ENCODE data around the gene TBC1D10A. TPM values are rescaled to one million over a fixed set of nuclear protein-coding genes. Genes with fewer than 3 reads are reported as not detected.

Gene TBC1D10A
- total RNA-seq, 1 donor from 2014 or later, result 12.6 TPM

DNA sequence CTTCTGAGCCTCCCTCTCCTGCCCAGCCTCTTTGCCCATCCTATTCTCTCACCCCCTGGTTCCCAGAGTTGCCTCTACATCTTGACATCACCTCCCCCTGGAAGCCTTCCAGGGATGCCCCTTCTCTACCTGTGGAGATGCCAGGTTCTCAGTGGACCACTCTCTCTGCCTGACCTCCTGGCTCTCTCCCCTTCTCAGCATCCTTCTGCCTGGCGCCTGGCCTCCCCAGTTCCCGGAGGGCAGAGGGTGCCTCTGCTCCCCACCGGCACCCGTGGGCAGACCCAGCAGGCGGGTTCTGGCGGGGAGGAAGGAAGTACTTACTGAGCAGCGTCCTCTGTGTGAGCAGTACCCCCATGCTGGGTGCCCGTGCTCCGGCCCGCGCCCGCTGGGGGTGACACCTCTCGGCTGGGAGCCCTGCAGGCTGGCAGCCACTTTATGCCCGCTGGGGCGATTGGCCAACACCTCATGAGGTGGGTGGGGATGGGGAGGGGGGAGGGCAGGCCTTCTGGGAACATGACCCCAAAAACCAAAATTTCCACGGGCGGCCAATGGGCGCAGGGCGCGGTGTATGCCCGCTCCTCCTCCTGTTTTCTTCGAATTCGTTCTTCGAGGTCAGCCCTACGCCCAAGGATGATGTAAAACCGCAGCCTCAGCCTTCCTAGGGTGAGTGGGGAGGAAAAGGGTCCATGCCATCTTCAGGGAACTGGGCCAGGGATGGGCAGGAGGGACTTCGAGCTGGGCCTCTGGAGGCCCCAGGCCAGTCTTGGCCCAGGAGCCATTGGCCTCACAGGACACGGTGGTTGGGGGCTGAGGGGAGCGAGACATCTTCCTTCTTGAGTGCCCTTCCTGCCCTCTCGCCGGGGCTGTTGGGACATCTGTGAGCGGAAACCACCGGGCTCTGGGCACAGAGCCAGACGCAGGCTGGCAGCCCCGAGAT, 60.0 kb downstream of the TBC1D10A start, which contains the start of gene OSM:
OSM (minus strand) TSS at position 407 of the 937 bp plus-strand sequence; CDS start at position 355, 52 bp downstream.
- Mint-ChIP-seq H3K36me3 (ENCODE audit: unreplicated experiment) (no peaks in the 10 kb centered on the region), H3K9me3 (ENCODE audit: unreplicated experiment) (no peaks in the 10 kb centered on the region), H3K4me1 (ENCODE audit: unreplicated experiment) (peaks cover 6% of the 10 kb centered on the region), H3K27me3 (ENCODE audit: unreplicated experiment) (no peaks in the 10 kb centered on the region), H3K4me3 (ENCODE audit: unreplicated experiment) (no peak within 1 kb of the TSS), H3K27ac (ENCODE audit: unreplicated experiment) (no peak within 1 kb of the TSS)
- no peak for DNase-seq (ENCODE audit: extremely low spot score, unreplicated experiment)
- TF ChIP-seq, protein P1, sequence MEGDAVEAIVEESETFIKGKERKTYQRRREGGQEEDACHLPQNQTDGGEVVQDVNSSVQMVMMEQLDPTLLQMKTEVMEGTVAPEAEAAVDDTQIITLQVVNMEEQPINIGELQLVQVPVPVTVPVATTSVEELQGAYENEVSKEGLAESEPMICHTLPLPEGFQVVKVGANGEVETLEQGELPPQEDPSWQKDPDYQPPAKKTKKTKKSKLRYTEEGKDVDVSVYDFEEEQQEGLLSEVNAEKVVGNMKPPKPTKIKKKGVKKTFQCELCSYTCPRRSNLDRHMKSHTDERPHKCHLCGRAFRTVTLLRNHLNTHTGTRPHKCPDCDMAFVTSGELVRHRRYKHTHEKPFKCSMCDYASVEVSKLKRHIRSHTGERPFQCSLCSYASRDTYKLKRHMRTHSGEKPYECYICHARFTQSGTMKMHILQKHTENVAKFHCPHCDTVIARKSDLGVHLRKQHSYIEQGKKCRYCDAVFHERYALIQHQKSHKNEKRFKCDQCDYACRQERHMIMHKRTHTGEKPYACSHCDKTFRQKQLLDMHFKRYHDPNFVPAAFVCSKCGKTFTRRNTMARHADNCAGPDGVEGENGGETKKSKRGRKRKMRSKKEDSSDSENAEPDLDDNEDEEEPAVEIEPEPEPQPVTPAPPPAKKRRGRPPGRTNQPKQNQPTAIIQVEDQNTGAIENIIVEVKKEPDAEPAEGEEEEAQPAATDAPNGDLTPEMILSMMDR (IDR thresholded peaks at IDR 0.05), result no peak

DNA sequence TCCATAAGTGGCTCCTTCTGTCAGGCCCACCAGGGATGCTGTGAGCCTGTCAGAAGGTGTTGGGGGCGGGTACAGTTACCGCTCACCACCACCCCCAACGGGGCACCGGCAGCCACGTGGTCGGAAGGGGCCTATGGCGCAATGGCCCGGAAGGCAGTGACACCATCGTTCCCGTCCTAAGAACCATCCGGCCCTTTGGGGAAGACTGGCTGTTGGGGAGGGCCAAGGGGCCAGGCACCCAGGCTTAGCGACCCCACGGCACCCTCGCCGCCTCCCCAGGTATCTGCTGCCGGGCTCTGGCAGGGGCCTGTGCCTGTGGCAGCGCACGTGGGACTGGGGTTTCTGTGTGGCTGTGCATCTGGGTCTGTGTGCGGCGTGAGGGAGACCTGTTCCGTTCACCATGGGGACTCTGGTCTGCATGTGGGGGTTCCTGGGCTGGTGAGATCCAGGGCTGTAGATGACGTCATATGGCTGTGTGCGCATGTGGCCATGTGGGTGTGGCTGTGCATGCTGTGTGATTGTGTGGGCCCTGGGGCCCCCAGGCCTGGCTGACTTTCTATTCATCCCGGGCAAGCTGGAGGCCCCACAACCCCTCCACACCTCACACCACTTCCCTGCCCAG, 60.8 kb downstream of the TBC1D10A start:
- Mint-ChIP-seq H3K36me3 (ENCODE audit: unreplicated experiment) (no peaks in the 10 kb centered on the region), H3K27me3 (ENCODE audit: unreplicated experiment) (no peaks in the 10 kb centered on the region), H3K4me3 (ENCODE audit: unreplicated experiment) (no peak overlapping the region), H3K27ac (ENCODE audit: unreplicated experiment) (no peak overlapping the region), H3K4me1 (ENCODE audit: unreplicated experiment) (peaks cover 6% of the 10 kb centered on the region), H3K9me3 (ENCODE audit: unreplicated experiment) (no peaks in the 10 kb centered on the region)
- no peak for DNase-seq (ENCODE audit: extremely low spot score, unreplicated experiment)
- TF ChIP-seq, protein P1 (IDR thresholded peaks at IDR 0.05), result no peak

DNA sequence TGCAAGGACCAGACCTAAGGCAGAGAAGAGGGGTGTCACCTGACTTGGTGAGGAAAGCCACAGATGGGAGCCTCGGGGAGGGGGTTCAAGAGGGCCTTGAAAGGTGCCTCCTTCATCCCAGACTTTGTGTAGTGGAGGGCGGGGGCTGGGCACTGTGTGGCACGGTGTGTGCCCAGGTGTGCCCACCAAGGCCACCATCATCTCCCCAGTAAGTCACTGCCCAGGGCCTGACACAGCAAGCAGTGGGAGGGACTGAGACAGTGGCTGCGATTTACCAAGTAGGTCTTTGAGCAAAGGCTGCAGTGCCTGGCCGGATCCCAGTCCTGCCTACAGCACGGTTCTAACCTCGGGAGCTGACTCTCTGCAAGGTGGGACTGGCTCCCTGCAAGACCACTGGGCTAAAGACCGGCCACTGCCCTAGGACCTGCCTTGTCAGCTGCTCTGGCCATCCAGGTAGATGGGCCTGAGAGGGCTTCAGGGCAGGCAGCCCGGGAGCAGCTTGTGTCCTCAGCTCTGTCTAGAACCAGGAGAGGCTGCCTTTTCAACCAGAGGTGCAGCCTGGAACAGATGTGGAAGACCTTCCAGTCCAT, 61.5 kb downstream of the TBC1D10A start:
- TF ChIP-seq, protein P1 (IDR thresholded peaks at IDR 0.05), result no peak
- H3K4me3 Mint-ChIP-seq (ENCODE audit: unreplicated experiment), result no peak overlapping the region

DNA sequence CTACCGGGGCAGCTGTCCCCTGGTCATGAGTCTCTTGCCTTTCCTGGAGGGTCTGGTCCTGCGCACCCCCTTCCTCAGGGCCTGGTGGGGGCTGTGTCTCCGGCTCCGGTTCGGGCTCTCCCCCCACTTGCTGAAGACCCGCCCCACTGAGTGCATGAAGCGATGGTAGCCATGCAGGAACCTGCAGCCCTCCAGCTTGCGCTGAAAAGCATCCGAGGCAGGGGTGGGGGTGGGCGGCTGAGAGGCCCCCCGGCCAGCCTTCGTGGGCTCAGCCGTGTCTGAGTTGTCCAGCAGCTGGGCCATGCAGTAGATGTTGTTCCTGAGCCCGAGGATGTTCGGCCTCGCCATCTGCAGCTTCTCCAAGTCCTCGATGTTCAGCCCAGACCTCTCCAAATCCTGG, 62.9 kb downstream of the TBC1D10A start:
- Mint-ChIP-seq H3K4me3 (ENCODE audit: unreplicated experiment) (no peak overlapping the region), H3K27ac (ENCODE audit: unreplicated experiment) (no peak overlapping the region), H3K9me3 (ENCODE audit: unreplicated experiment) (no peaks in the 10 kb centered on the region), H3K27me3 (ENCODE audit: unreplicated experiment) (no peaks in the 10 kb centered on the region), H3K36me3 (ENCODE audit: unreplicated experiment) (no peaks in the 10 kb centered on the region), H3K4me1 (ENCODE audit: unreplicated experiment) (peaks cover 6% of the 10 kb centered on the region)
- TF ChIP-seq, protein P1 (IDR thresholded peaks at IDR 0.05), result no peak
- DNase-seq (ENCODE audit: extremely low spot score, unreplicated experiment), result no peak

More for the DNA sequence above, 61.5 kb downstream of the TBC1D10A start:
- no peak for DNase-seq (ENCODE audit: extremely low spot score, unreplicated experiment)
- Mint-ChIP-seq H3K4me1 (ENCODE audit: unreplicated experiment) (peaks cover 6% of the 10 kb centered on the region), H3K27me3 (ENCODE audit: unreplicated experiment) (no peaks in the 10 kb centered on the region), H3K36me3 (ENCODE audit: unreplicated experiment) (no peaks in the 10 kb centered on the region), H3K27ac (ENCODE audit: unreplicated experiment) (no peak overlapping the region), H3K9me3 (ENCODE audit: unreplicated experiment) (no peaks in the 10 kb centered on the region)

Data from osteocyte (in vitro differentiated cells).